ENCODE measurements around the gene COL18A1. TPM values are rescaled to one million over a fixed set of nuclear protein-coding genes. Genes with fewer than 3 reads are reported as not detected.

COL18A1 gene
- polyA plus RNA-seq, 3 donors: 0.80 to 4.1 (median 1.1) TPM

GRCh38 chr21:45487891-45488600 is 83.1 kb downstream of the COL18A1 start:
- Mint-ChIP-seq H3K4me1 (peaks cover 11% of the 10 kb centered on the region), H3K27ac (peak overlapping the region in 2 of 7 donors; percentile 17 to 46), H3K9me3 (no peaks in the 10 kb centered on the region), H3K27me3 (ENCODE audit: low read depth in 3 of 3) (peaks cover 0 to 5% (median 3%) of the 10 kb centered on the region in 3 donors), H3K4me3 (no peak overlapping the region), H3K36me3 (no peaks in the 10 kb centered on the region)
- Histone ChIP-seq H4K20me1 (ENCODE audit: insufficient read depth, low read length) (no peaks in the 10 kb centered on the region), H3K27me3 (ENCODE audit: control insufficient read depth in 2 of 2, insufficient read depth in 2 of 2, low read length in 2 of 2) (no peaks in the 10 kb centered on the region), H3K27ac (ENCODE audit: low read depth in 1 of 2, low read length in 2 of 2) (no peak overlapping the region), H3K79me2 (ENCODE audit: insufficient read depth, low read length) (no peaks in the 10 kb centered on the region), H3K36me3 (replicated peaks in 1 of 2; ENCODE audit: control insufficient read depth in 1 of 2, insufficient read depth in 2 of 2, low read length in 2 of 2) (no peaks in the 10 kb centered on the region), H3K9me3 (replicated peaks in 1 of 2; ENCODE audit: control insufficient read depth in 1 of 2, insufficient read depth in 1 of 2, low read length in 2 of 2) (no peaks in the 10 kb centered on the region), H3K9ac (ENCODE audit: insufficient read depth, low read length, poor library complexity, severe bottlenecking) (no peak overlapping the region), H2AFZ (ENCODE audit: insufficient read depth, low read depth, low read length, poor library complexity, severe bottlenecking) (no peak overlapping the region), H3K4me1 (ENCODE audit: control insufficient read depth in 1 of 2, insufficient read depth in 2 of 2, low read length in 2 of 2) (peaks cover 9 to 13% of the 10 kb centered on the region in 2 donors), H3K4me2 (replicated peaks; ENCODE audit: extremely low read depth, low read length, poor library complexity, severe bottlenecking) (no peak overlapping the region), H3K4me3 (replicated peaks in 1 of 3; ENCODE audit: low read depth in 2 of 3, low read length in 3 of 3) (no peak overlapping the region)
- 83% methylated on average over 11 of the region's 18 CpGs for WGBS (ENCODE audit: insufficient coverage)
- intact Hi-C loops (cut with micrococcal nuclease): no loop called here
- TF ChIP-seq CTCF (IDR thresholded peaks at IDR 0.05): no peak
- no peak for DNase-seq

GRCh38 chr21:45488931-45489721 is 84.2 kb downstream of the COL18A1 start:
- Histone ChIP-seq H3K27ac (ENCODE audit: low read depth in 1 of 2, low read length in 2 of 2) (no peak overlapping the region), H3K4me3 (replicated peaks in 1 of 3; ENCODE audit: low read depth in 2 of 3, low read length in 3 of 3) (no peak overlapping the region), H3K4me2 (replicated peaks; ENCODE audit: extremely low read depth, low read length, poor library complexity, severe bottlenecking) (no peak overlapping the region), H3K9ac (ENCODE audit: insufficient read depth, low read length, poor library complexity, severe bottlenecking) (no peak overlapping the region), H3K79me2 (ENCODE audit: insufficient read depth, low read length) (no peaks in the 10 kb centered on the region), H3K4me1 (ENCODE audit: control insufficient read depth in 1 of 2, insufficient read depth in 2 of 2, low read length in 2 of 2) (peaks cover 0 to 4% of the 10 kb centered on the region in 2 donors), H3K9me3 (replicated peaks in 1 of 2; ENCODE audit: control insufficient read depth in 1 of 2, insufficient read depth in 1 of 2, low read length in 2 of 2) (no peaks in the 10 kb centered on the region), H3K36me3 (replicated peaks in 1 of 2; ENCODE audit: control insufficient read depth in 1 of 2, insufficient read depth in 2 of 2, low read length in 2 of 2) (no peaks in the 10 kb centered on the region), H4K20me1 (ENCODE audit: insufficient read depth, low read length) (no peaks in the 10 kb centered on the region), H3K27me3 (ENCODE audit: control insufficient read depth in 2 of 2, insufficient read depth in 2 of 2, low read length in 2 of 2) (no peaks in the 10 kb centered on the region), H2AFZ (ENCODE audit: insufficient read depth, low read depth, low read length, poor library complexity, severe bottlenecking) (no peak overlapping the region)
- Mint-ChIP-seq H3K36me3 (no peaks in the 10 kb centered on the region), H3K4me1 (peaks cover 3% of the 10 kb centered on the region), H3K27me3 (ENCODE audit: low read depth in 3 of 3) (peaks cover 0 to 5% (median 3%) of the 10 kb centered on the region in 3 donors), H3K9me3 (no peaks in the 10 kb centered on the region), H3K27ac (no peak overlapping the region), H3K4me3 (no peak overlapping the region)
- no peak for TF ChIP-seq CTCF (IDR thresholded peaks at IDR 0.05)
- DNase-seq: no peak
- 93% methylated on average over 36 of the region's 36 CpGs for WGBS (ENCODE audit: insufficient coverage)
- intact Hi-C loops (cut with micrococcal nuclease): no loop called here

All from CD14-positive monocyte (primary cell).